Esophagus squamous epithelium (tissue), 5 donors: ENCODE data around the gene FGF8. TPM values are rescaled to one million over a fixed set of nuclear protein-coding genes. Genes with fewer than 3 reads are reported as not detected.

Experiments
- DNase-seq: peaks from one replicate; lab custom pipeline; 2025; lab: John Stamatoyannopoulos, UW
- H3K27ac ChIP-seq, 4 donors: fragments of 200-600 bp; sonication (generic); one replicate each; pipeline ENCODE4 v1.5.1; 2016 to 2019; ENCODE audit warnings: mild to moderate bottlenecking in 1 of 4
- H3K27me3 ChIP-seq, 4 donors: fragments of 200-600 bp; sonication (generic); 1 replicate in 3 of 4; 2 replicates in 1 of 4; pipeline versions ENCODE4 v1.5.1 to v1.6.0; 2017 to 2021; ENCODE audit warnings: antibody characterized with exemption in 1 of 4
- H3K36me3 ChIP-seq, 3 donors: fragments of 200-600 bp; sonication (generic); one replicate each; pipeline ENCODE4 v1.5.1; 2016 to 2019
- H3K4me1 ChIP-seq, 3 donors: fragments of 200-600 bp; sonication (generic); one replicate each; pipeline ENCODE4 v1.5.1; 2017 to 2019
- H3K4me3 ChIP-seq, 4 donors: fragments of 200-600 bp; sonication (generic); 1 replicate in 3 of 4; 2 replicates in 1 of 4; pipeline ENCODE4 v1.5.1; 2016 to 2019; ENCODE audit warnings: mild to moderate bottlenecking in 2 of 4, moderate library complexity in 1 of 4
- H3K9me3 ChIP-seq, 3 donors: fragments of 200-600 bp; sonication (generic); one replicate each; pipeline ENCODE4 v1.5.1; 2016 to 2019
- CTCF ChIP-seq, 6 experiments: fragments of 450-650 bp in 4 of 6; fragments of 200-600 bp in 2 of 6; sonication (generic) in 2 of 6; IDR thresholded peaks; one replicate each; pipeline ENCODE4 v1.5.1; 2016 to 2019; ENCODE audit warnings: antibody characterized with exemption in 6 of 6, mild to moderate bottlenecking in 4 of 6, moderate library complexity in 4 of 6
- POLR2A ChIP-seq, 4 donors: fragments of 450-650 bp; IDR thresholded peaks; one replicate each; pipeline ENCODE4 v1.6.1; 2017; ENCODE audit warnings: antibody characterized with exemption in 4 of 4, mild to moderate bottlenecking in 4 of 4, moderate library complexity in 3 of 4
- WGBS, 2 donors: methylation state at CpG; one replicate each; pipeline ENCODE4 v1.1.5; 2018; 5-methylcytosine and 5-hydroxymethylcytosine counted together
- intact Hi-C: fragments of 100-400 bp; cut with DNase I; formaldehyde crosslinking; loops from one replicate; pipeline ENCODE4 v1.15.0; 2022
- total RNA-seq, 4 donors: library from RNA; depleted of rRNA; stranded (reverse); fragments of >200 nt; gene quantifications; one replicate each; pipeline ENCODE4 v1.1.0, GENCODE V29; 2016
- donor health status: DM: yes; HTN: yes; CAD: no.

The FGF8 gene
- total RNA-seq, 4 donors from 2014 or later: not detected

- H3K9me3 ChIP-seq: no peaks in the 10 kb centered on the region
- DNase-seq: no peak
- H3K27me3 ChIP-seq: peaks cover 0 to 26% (median 1%) of the 10 kb centered on the region in 4 donors
- H3K4me1 ChIP-seq: peaks cover 36 to 67% (median 51%) of the 10 kb centered on the region in 3 donors
- peak overlapping the region; percentile 57 to 77 (median 76) for H3K4me3 ChIP-seq
- H3K27ac ChIP-seq: peak overlapping the region in 2 of 4 donors; percentile 71 to 74
- TF ChIP-seq CTCF (IDR thresholded peaks at IDR 0.05) (no peak), POLR2A (IDR thresholded peaks at IDR 0.05) (no peak)
- WGBS, 2 donors: 34 to 41% methylated on average over 9 of the region's 17 CpGs
- intact Hi-C loops: no loop called here
- peaks cover 0 to 34% (median 12%) of the 10 kb centered on the region in 3 donors for H3K36me3 ChIP-seq
These were observed 6.3 kb upstream of the FGF8 start for GRCh38 chr10:101781984-101782810.

- H3K9me3 ChIP-seq: no peaks in the 10 kb centered on the region
- intact Hi-C loops: no loop called here
- TF ChIP-seq POLR2A (IDR thresholded peaks at IDR 0.05) (no peak), CTCF (IDR thresholded peaks at IDR 0.05) (no peak)
- no peak for DNase-seq
- 65 to 68% methylated on average over 6 to 7 of the region's 7 CpGs for WGBS, 2 donors
- H3K27me3 ChIP-seq: peaks cover 3 to 32% (median 6%) of the 10 kb centered on the region in 4 donors
- no peak overlapping the region for H3K27ac ChIP-seq
- H3K4me3 ChIP-seq: no peak overlapping the region
- H3K4me1 ChIP-seq: peaks cover 36 to 68% (median 51%) of the 10 kb centered on the region in 3 donors
- H3K36me3 ChIP-seq: peaks cover 0 to 28% (median 6%) of the 10 kb centered on the region in 3 donors
These were observed 5.7 kb upstream of the FGF8 start for GRCh38 chr10:101781655-101781983.

- Histone ChIP-seq H3K27ac (no peak overlapping the region), H3K4me3 (no peak overlapping the region), H3K4me1 (peaks cover 41 to 74% (median 51%) of the 10 kb centered on the region in 3 donors), H3K27me3 (peaks cover 6 to 38% (median 9%) of the 10 kb centered on the region in 4 donors), H3K9me3 (no peaks in the 10 kb centered on the region), H3K36me3 (peaks cover 0 to 22% (median 5%) of the 10 kb centered on the region in 3 donors)
- 26 to 45% methylated on average over 3 to 5 of the region's 14 CpGs for WGBS, 2 donors
- intact Hi-C loops: no loop called here
- TF ChIP-seq CTCF (IDR thresholded peaks at IDR 0.05) (peak; percentile 75 to 92 (median 84)), POLR2A (IDR thresholded peaks at IDR 0.05) (no peak)
- DNase-seq: no peak
These were observed 5.1 kb upstream of the FGF8 start for GRCh38 chr10:101780818-101781654.

GRCh38 chr10:101780187-101780817, 4.4 kb upstream of the FGF8 start:
- H3K4me1 ChIP-seq: peaks cover 48 to 81% (median 53%) of the 10 kb centered on the region in 3 donors
- no peaks in the 10 kb centered on the region for H3K9me3 ChIP-seq
- DNase-seq: no peak
- no peak for TF ChIP-seq CTCF (IDR thresholded peaks at IDR 0.05)
- no peak for TF ChIP-seq POLR2A (IDR thresholded peaks at IDR 0.05)
- peaks cover 9 to 45% (median 13%) of the 10 kb centered on the region in 4 donors for H3K27me3 ChIP-seq
- WGBS, 2 donors: 13% methylated on average over 6 of the region's 17 CpGs; no CpG with 5 or more reads in 1 of the 2 donors
- intact Hi-C loops: no loop called here
- peak overlapping the region; percentile 30 to 67 (median 46) for H3K4me3 ChIP-seq
- peaks cover 0 to 15% (median 0%) of the 10 kb centered on the region in 3 donors for H3K36me3 ChIP-seq
- no peak overlapping the region for H3K27ac ChIP-seq
